GM13977 (cell line): ENCODE results near the gene SPIN1.
A peak's percentile ranks its signal among the peaks of the same experiment; 100 is the strongest.

ENCODE experiments used
- DNase-seq: peaks from one replicate; pipeline ENCODE4 v3.0.0; 2012; ENCODE audit warnings: low spot score
- CTCF ChIP-seq: IDR thresholded peaks from 2 replicates; pipeline ENCODE4 v1.5.1; 2012; ENCODE audit warnings: mild to moderate bottlenecking, control low read depth; ENCODE audit not compliant: insufficient read depth; ENCODE audit errors: extremely low read depth, missing control alignments
- in situ Hi-C: fragments of 300-500 bp; cut with MboI; formaldehyde crosslinking; loops from one replicate; pipeline ENCODE4 v1.12.0; 2022; ENCODE audit warnings: low sequenced_read_pairs, low pct_unique_long_range_greater_than_20kb, mixed read lengths, inconsistent platforms; ENCODE audit not compliant: unreplicated experiment

SPIN1 gene

DNA sequence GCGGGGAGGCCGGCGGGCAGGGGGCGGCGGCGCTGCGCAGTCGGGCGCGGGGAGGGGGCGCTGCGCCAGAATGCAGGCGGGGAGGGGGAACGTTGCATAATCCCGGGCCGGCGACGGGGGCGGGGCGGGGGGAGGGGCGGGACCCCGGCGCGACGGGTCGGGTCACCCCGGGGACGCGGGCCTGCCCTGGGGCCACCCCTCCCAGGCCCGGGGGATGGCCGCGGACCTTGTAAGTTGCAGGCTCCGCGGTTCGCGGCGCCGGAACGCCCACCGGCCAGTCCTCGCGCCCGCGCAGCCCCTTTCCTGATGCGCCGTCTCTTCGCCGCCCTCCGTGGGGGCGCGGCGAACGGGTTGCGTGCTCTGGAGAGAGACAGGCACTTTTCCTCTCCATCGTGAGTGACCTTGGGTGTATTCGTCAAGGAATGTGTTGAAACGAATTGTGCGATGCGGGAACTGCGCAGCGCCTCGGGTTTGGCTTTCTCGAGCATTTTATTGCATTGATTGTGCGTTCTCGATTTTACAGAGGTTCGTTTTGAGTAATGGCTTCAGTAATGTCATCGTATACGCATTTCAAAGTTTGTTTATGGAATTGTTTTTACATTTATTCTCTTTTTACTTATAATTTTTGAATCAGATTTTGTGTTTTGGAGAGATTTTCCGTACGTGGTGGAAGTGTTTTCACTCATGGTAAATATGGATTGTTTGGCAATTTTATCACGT lies 802 bp downstream of the SPIN1 start:
- TF ChIP-seq CTCF = no peak
- DNase-seq = no peak
- in situ Hi-C loops = no loop called here

DNA sequence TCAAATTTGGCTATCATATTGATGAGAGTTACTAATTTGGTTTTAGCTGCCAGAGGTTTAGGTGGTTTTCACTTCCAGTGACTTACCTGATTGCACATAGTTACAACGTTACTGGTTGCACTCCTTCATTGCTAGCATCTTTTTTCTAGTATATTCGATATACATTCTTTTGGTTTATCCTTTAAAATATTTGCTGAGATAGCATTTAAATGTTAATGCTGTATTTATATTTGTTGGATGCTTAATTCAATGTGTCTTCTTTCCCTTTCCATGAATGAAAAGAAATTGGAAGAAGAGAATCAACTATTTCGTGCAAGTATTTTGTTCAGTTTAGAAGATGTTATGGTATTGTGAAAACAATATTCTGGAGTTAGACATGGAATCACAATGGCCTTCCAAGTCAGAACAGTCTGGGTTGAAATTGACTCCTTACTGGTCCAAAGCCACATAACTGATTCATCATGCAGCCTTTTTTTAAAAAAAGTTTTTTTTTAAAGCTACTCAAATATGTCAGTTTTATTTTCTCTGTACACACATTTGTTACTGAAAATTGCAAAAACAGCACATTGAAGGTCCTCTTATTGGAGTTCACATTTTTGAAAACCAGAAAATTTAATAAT lies 2.2 kb downstream of the SPIN1 start:
- TF ChIP-seq CTCF = no peak
- no peak for DNase-seq
- in situ Hi-C loops = no loop called here

DNA sequence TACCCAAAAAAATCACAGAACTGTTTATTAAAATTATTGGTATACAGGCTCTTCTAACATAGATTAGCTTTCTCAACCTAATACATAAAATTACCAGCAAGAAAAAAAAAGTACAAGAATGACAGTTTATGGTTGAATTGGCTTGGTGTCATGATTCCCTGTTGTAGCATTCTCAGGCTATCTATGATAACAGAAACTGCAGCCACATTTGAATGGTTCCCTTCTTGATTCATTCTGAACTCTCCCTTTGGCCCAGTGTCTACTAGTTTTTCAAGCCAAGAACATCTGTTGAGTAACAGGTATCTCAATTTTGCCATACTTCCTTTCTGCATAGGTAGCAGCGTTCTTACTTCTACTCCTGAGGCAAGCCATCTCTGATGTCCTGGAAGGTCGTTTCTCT lies 3.0 kb downstream of the SPIN1 start:
- in situ Hi-C loops = no loop called here
- DNase-seq = peak; percentile 25
- TF ChIP-seq CTCF = no peak

DNA sequence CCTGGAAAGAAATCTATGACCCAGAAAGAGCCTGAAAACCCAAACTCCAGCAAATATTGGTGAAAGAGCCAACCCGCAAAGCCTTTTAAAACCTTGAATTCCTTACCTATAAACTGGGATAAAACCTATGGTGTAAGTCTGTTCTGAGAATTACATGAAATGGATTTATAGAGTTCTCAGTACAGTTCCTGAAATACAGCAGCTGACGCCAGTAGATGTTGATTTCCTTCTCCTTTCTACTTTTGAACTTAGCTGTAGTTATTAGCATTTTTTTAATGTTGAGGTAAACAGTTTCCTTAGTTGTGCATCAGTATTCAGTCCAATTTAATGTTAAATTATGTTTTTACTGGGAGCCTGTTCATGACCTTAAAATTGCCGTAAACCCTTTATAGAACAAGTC lies 3.7 kb downstream of the SPIN1 start:
- DNase-seq = no peak
- TF ChIP-seq CTCF = no peak
- in situ Hi-C loops = no loop called here

- TF ChIP-seq CTCF = no peak
- no peak for DNase-seq
- in situ Hi-C loops = no loop called here
These were observed 4.3 kb downstream of the SPIN1 start for GRCh38 chr9:88392549-88392948.

- TF ChIP-seq CTCF = no peak
- in situ Hi-C loops = no loop called here
- no peak for DNase-seq
These were observed 8.8 kb downstream of the SPIN1 start for GRCh38 chr9:88396836-88397577.
